HAP-1 (cell line): ENCODE results near the gene ATF3.

ENCODE experiments used
- DNase-seq, 2 experiments: peaks; one replicate each; pipeline ENCODE4 v3.0.0-alpha.2; 2016 to 2020; ENCODE audit warnings: low spot score in 2 of 2
- H3K27me3 ChIP-seq: fragments of 250-450 bp; sonication (Bioruptor Pico); 2 replicates; pipeline ENCODE4 v1.5.1; 2020; ENCODE audit warnings: low read depth, mild to moderate bottlenecking, moderate library complexity
- H3K36me3 ChIP-seq: fragments of 250-450 bp; sonication (Bioruptor Pico); replicated peaks from 2 replicates; pipeline ENCODE4 v1.5.1; 2020; ENCODE audit warnings: mild to moderate bottlenecking
- H3K4me1 ChIP-seq: fragments of 250-450 bp; sonication (Bioruptor Pico); 2 replicates; pipeline ENCODE4 v1.5.1; 2020; ENCODE audit warnings: mild to moderate bottlenecking
- H3K4me3 ChIP-seq: fragments of 250-450 bp; sonication (Bioruptor Pico); 2 replicates; pipeline ENCODE4 v1.5.1; 2020; ENCODE audit warnings: mild to moderate bottlenecking, moderate library complexity
- H3K9me3 ChIP-seq: fragments of 250-450 bp; sonication (Bioruptor Pico); 2 replicates; pipeline ENCODE4 v1.5.1; 2020; ENCODE audit warnings: mild to moderate bottlenecking, moderate library complexity
- in situ Hi-C: fragments of 300-500 bp; cut with MboI; formaldehyde crosslinking; loops from 3 replicates; pipeline ENCODE4 v1.14.3; 2020; ENCODE audit warnings: low sequenced_read_pairs, inconsistent platforms, mixed read lengths

Gene ATF3

GRCh38 chr1:212581034-212581433 lies 27.5 kb upstream of the ATF3 start:
- Histone ChIP-seq H3K27me3 (no peaks in the 10 kb centered on the region), H3K4me3 (no peak overlapping the region), H3K36me3 (no peaks in the 10 kb centered on the region), H3K9me3 (no peaks in the 10 kb centered on the region), H3K4me1 (no peaks in the 10 kb centered on the region)
- DNase-seq = no peak
- in situ Hi-C loops = no loop called here

GRCh38 chr1:212582291-212582690 lies 26.3 kb upstream of the ATF3 start:
- Histone ChIP-seq H3K27me3 (peaks cover under 1% of the 10 kb centered on the region; the same call in 1 of the 2 replicates), H3K9me3 (no peaks in the 10 kb centered on the region), H3K36me3 (no peaks in the 10 kb centered on the region), H3K4me1 (no peaks in the 10 kb centered on the region), H3K4me3 (no peak overlapping the region)
- in situ Hi-C loops = no loop called here
- no peak for DNase-seq

GRCh38 chr1:212582808-212583615 lies 25.5 kb upstream of the ATF3 start:
- DNase-seq = no peak
- no peaks in the 10 kb centered on the region for H3K9me3 ChIP-seq
- in situ Hi-C loops = no loop called here
- no peak overlapping the region for H3K4me3 ChIP-seq
- peaks cover 4% of the 10 kb centered on the region; the same call in 1 of the 2 replicates for H3K27me3 ChIP-seq
- H3K36me3 ChIP-seq = no peaks in the 10 kb centered on the region
- H3K4me1 ChIP-seq = no peaks in the 10 kb centered on the region

GRCh38 chr1:212583643-212584042 lies 24.9 kb upstream of the ATF3 start:
- Histone ChIP-seq H3K9me3 (no peaks in the 10 kb centered on the region), H3K4me1 (no peaks in the 10 kb centered on the region), H3K27me3 (peaks cover 4% of the 10 kb centered on the region; the same call in 1 of the 2 replicates), H3K36me3 (no peaks in the 10 kb centered on the region), H3K4me3 (no peak overlapping the region)
- in situ Hi-C loops = no loop called here
- no peak for DNase-seq

- H3K9me3 ChIP-seq = no peaks in the 10 kb centered on the region
- DNase-seq = no peak
- in situ Hi-C loops = no loop called here
- H3K4me1 ChIP-seq = no peaks in the 10 kb centered on the region
- peaks cover 4% of the 10 kb centered on the region; the same call in 1 of the 2 replicates for H3K27me3 ChIP-seq
- H3K36me3 ChIP-seq = no peaks in the 10 kb centered on the region
- H3K4me3 ChIP-seq = no peak overlapping the region
Observed at GRCh38 chr1:212584092-212584886, 24.3 kb upstream of the ATF3 start.

GRCh38 chr1:212585210-212585609 lies 23.4 kb upstream of the ATF3 start:
- in situ Hi-C loops = no loop called here
- Histone ChIP-seq H3K36me3 (no peaks in the 10 kb centered on the region), H3K4me3 (no peak overlapping the region), H3K4me1 (no peaks in the 10 kb centered on the region), H3K9me3 (no peaks in the 10 kb centered on the region), H3K27me3 (peaks cover 4% of the 10 kb centered on the region; the same call in 1 of the 2 replicates)
- DNase-seq = no peak

- Histone ChIP-seq H3K27me3 (peaks cover 6% of the 10 kb centered on the region), H3K4me3 (no peak overlapping the region), H3K36me3 (no peaks in the 10 kb centered on the region), H3K9me3 (no peaks in the 10 kb centered on the region), H3K4me1 (no peaks in the 10 kb centered on the region)
- in situ Hi-C loops = no loop called here
- no peak for DNase-seq
Observed at GRCh38 chr1:212586206-212587015, 22.1 kb upstream of the ATF3 start.

GRCh38 chr1:212587016-212587887 lies 21.3 kb upstream of the ATF3 start:
- in situ Hi-C loops = no loop called here
- H3K27me3 ChIP-seq = peaks cover 6% of the 10 kb centered on the region
- no peak for DNase-seq

GRCh38 chr1:212587888-212588510 lies 20.6 kb upstream of the ATF3 start:
- peaks cover 6% of the 10 kb centered on the region for H3K27me3 ChIP-seq
- no peak for DNase-seq
- in situ Hi-C loops = no loop called here
- H3K36me3 ChIP-seq = no peaks in the 10 kb centered on the region
- H3K9me3 ChIP-seq = no peaks in the 10 kb centered on the region
- no peaks in the 10 kb centered on the region for H3K4me1 ChIP-seq
- no peak overlapping the region for H3K4me3 ChIP-seq

More at GRCh38 chr1:212587016-212587887, 21.3 kb upstream of the ATF3 start:
- no peaks in the 10 kb centered on the region for H3K9me3 ChIP-seq
- no peaks in the 10 kb centered on the region for H3K36me3 ChIP-seq
- H3K4me3 ChIP-seq = no peak overlapping the region
- H3K4me1 ChIP-seq = no peaks in the 10 kb centered on the region

- in situ Hi-C loops = no loop called here
- no peak for DNase-seq
- Histone ChIP-seq H3K27me3 (peaks cover 6% of the 10 kb centered on the region), H3K4me1 (no peaks in the 10 kb centered on the region), H3K36me3 (no peaks in the 10 kb centered on the region), H3K4me3 (no peak overlapping the region), H3K9me3 (no peaks in the 10 kb centered on the region)
Observed at GRCh38 chr1:212589446-212589845, 19.1 kb upstream of the ATF3 start.

- H3K4me3 ChIP-seq = no peak overlapping the region
- in situ Hi-C loops = no loop called here
- H3K36me3 ChIP-seq = no peaks in the 10 kb centered on the region
- DNase-seq = no peak
- H3K9me3 ChIP-seq = no peaks in the 10 kb centered on the region
- H3K4me1 ChIP-seq = peaks cover 5% of the 10 kb centered on the region
- peaks cover 6% of the 10 kb centered on the region for H3K27me3 ChIP-seq
Observed at GRCh38 chr1:212591922-212592321, 16.6 kb upstream of the ATF3 start.

GRCh38 chr1:212593821-212594251 lies 14.7 kb upstream of the ATF3 start:
- H3K27me3 ChIP-seq = peaks cover 3% of the 10 kb centered on the region; the same call in 1 of the 2 replicates
- no peak for DNase-seq
- H3K36me3 ChIP-seq = no peaks in the 10 kb centered on the region
- no peaks in the 10 kb centered on the region for H3K9me3 ChIP-seq
- peaks cover 5% of the 10 kb centered on the region for H3K4me1 ChIP-seq
- H3K4me3 ChIP-seq = no peak overlapping the region
- in situ Hi-C loops = no loop called here
